Spinal cord (tissue), 10 donors: ENCODE data around the gene LHFPL3. TPM values are rescaled to one million over a fixed set of nuclear protein-coding genes. Genes with fewer than 3 reads are reported as not detected.
"Not testable (repeated sequence)": the region's sequence is repeated elsewhere in the genome, so short reads cannot be mapped to it uniquely, and the experiment has no call there.

Source experiments
- DNase-seq, 6 donors: peaks; one replicate each; pipeline versions ENCODE4 v3.0.0 to v3.0.0-alpha.2; 2013 to 2015; ENCODE audit warnings: low spot score in 6 of 6, low read depth in 4 of 6
- H3K27ac ChIP-seq: one replicate; pipeline ENCODE4 v1.5.1; 2013; ENCODE audit warnings: low read depth, low read length, control low read depth
- H3K27me3 ChIP-seq: one replicate; pipeline ENCODE4 v1.6.1; 2013; ENCODE audit warnings: low read length; ENCODE audit not compliant: control insufficient read depth, insufficient read depth
- H3K36me3 ChIP-seq: one replicate; pipeline ENCODE4 v1.6.1; 2013; ENCODE audit warnings: low read length; ENCODE audit not compliant: control insufficient read depth, insufficient read depth
- H3K4me1 ChIP-seq: one replicate; pipeline ENCODE4 v1.6.1; 2013; ENCODE audit warnings: low read length; ENCODE audit not compliant: control insufficient read depth, insufficient read depth
- H3K4me3 ChIP-seq: one replicate; pipeline ENCODE4 v1.5.1; 2013; ENCODE audit warnings: low read depth, low read length, control low read depth
- H3K9me3 ChIP-seq: one replicate; pipeline ENCODE4 v1.6.1; 2013; ENCODE audit warnings: low read length; ENCODE audit not compliant: control insufficient read depth, insufficient read depth
- WGBS: methylation state at CpG from one replicate; pipeline ENCODE4 v1.1.5; 2013; ENCODE audit warnings: missing lambda C conversion rate; ENCODE audit not compliant: insufficient coverage; 5-methylcytosine and 5-hydroxymethylcytosine counted together
- polyA plus RNA-seq, 2 donors: library from polyadenylated mRNA; unstranded; fragments of 120-200 nt; gene quantifications; one replicate each; pipeline ENCODE4 v1.2.1, GENCODE V29; 2013; ENCODE audit not compliant: insufficient read length in 2 of 2
- total RNA-seq, 2 donors: library from RNA; depleted of rRNA in 1 of 2; stranded (reverse); fragments of 120-200 nt in 1 of 2; fragments of >200 nt in 1 of 2; gene quantifications; one replicate each; pipeline versions ENCODE4 v1.2.3 to v1.2.4, GENCODE V29; 2013 to 2014
- donor health status: healthy.

Gene LHFPL3
- total and polyA plus RNA-seq, 4 donors: 18.8 to 78.7 (median 62.9) TPM

- H3K4me1 ChIP-seq: no peaks in the 10 kb centered on the region
- no peaks in the 10 kb centered on the region for H3K27me3 ChIP-seq
- no peaks in the 10 kb centered on the region for H3K9me3 ChIP-seq
- WGBS: 80% methylated on average over 2 of the region's 2 CpGs
- H3K36me3 ChIP-seq: no peaks in the 10 kb centered on the region
- no peak overlapping the region for H3K27ac ChIP-seq
- DNase-seq: no peak
- no peak overlapping the region for H3K4me3 ChIP-seq
These were observed 580.7 kb downstream of the LHFPL3 start for GRCh38 chr7:104909096-104909495.

- Histone ChIP-seq H3K4me3 (no peak overlapping the region), H3K36me3 (no peaks in the 10 kb centered on the region), H3K9me3 (no peaks in the 10 kb centered on the region), H3K27me3 (no peaks in the 10 kb centered on the region), H3K27ac (no peak overlapping the region), H3K4me1 (peaks cover 4% of the 10 kb centered on the region)
- DNase-seq: no peak
- 67% methylated on average over 2 of the region's 2 CpGs for WGBS
These were observed 586.0 kb downstream of the LHFPL3 start for GRCh38 chr7:104914421-104914820.

GRCh38 chr7:104921596-104921995, 593.2 kb downstream of the LHFPL3 start:
- H3K4me1 ChIP-seq: no peaks in the 10 kb centered on the region
- H3K9me3 ChIP-seq: no peaks in the 10 kb centered on the region
- WGBS: 100% methylated on average over 2 of the region's 2 CpGs
- H3K4me3 ChIP-seq: no peak overlapping the region
- H3K27me3 ChIP-seq: no peaks in the 10 kb centered on the region
- H3K36me3 ChIP-seq: no peaks in the 10 kb centered on the region
- no peak overlapping the region for H3K27ac ChIP-seq
- no peak for DNase-seq

- Histone ChIP-seq H3K4me3 (no peak overlapping the region), H3K4me1 (no peaks in the 10 kb centered on the region), H3K36me3 (no peaks in the 10 kb centered on the region), H3K27ac (no peak overlapping the region), H3K9me3 (no peaks in the 10 kb centered on the region), H3K27me3 (no peaks in the 10 kb centered on the region)
- DNase-seq: no peak
- 74% methylated on average over 2 of the region's 5 CpGs for WGBS
These were observed 594.0 kb downstream of the LHFPL3 start for GRCh38 chr7:104922182-104923009.

GRCh38 chr7:104923010-104923421, 594.6 kb downstream of the LHFPL3 start:
- no peak overlapping the region for H3K4me3 ChIP-seq
- no peaks in the 10 kb centered on the region for H3K36me3 ChIP-seq
- peak in 2 of 6 donors; percentile 57 to 76 for DNase-seq
- 33% methylated on average over 2 of the region's 4 CpGs for WGBS
- no peaks in the 10 kb centered on the region for H3K9me3 ChIP-seq
- no peaks in the 10 kb centered on the region for H3K27me3 ChIP-seq
- no peak overlapping the region for H3K27ac ChIP-seq
- H3K4me1 ChIP-seq: no peaks in the 10 kb centered on the region

- H3K36me3 ChIP-seq, H3K9me3 ChIP-seq, H3K4me3 ChIP-seq, H3K4me1 ChIP-seq, H3K27me3 ChIP-seq, H3K27ac ChIP-seq, DNase-seq: not testable (repeated sequence)
- WGBS: 83% methylated on average over 1 of the region's 5 CpGs
These were observed 597.8 kb downstream of the LHFPL3 start for GRCh38 chr7:104926189-104926588.

- Histone ChIP-seq H3K27ac (no peak overlapping the region), H3K4me3 (no peak overlapping the region), H3K36me3 (no peaks in the 10 kb centered on the region), H3K27me3 (no peaks in the 10 kb centered on the region), H3K4me1 (peaks cover 7% of the 10 kb centered on the region), H3K9me3 (no peaks in the 10 kb centered on the region)
- DNase-seq: no peak
- 25% methylated on average over 1 of the region's 5 CpGs for WGBS
These were observed 598.2 kb downstream of the LHFPL3 start for GRCh38 chr7:104926601-104927041.

- no peaks in the 10 kb centered on the region for H3K27me3 ChIP-seq
- H3K9me3 ChIP-seq: no peaks in the 10 kb centered on the region
- H3K36me3 ChIP-seq: no peaks in the 10 kb centered on the region
- no peak overlapping the region for H3K27ac ChIP-seq
- no peak overlapping the region for H3K4me3 ChIP-seq
- 52% methylated on average over 5 of the region's 7 CpGs for WGBS
- peaks cover 7% of the 10 kb centered on the region for H3K4me1 ChIP-seq
- no peak for DNase-seq
These were observed 598.7 kb downstream of the LHFPL3 start for GRCh38 chr7:104927055-104927454.

- no peak for DNase-seq
- H3K36me3 ChIP-seq: no peaks in the 10 kb centered on the region
- H3K4me3 ChIP-seq: no peak overlapping the region
- WGBS: no CpG with 5 or more reads among the region's 6 CpGs
- no peak overlapping the region for H3K27ac ChIP-seq
- no peaks in the 10 kb centered on the region for H3K27me3 ChIP-seq
- no peaks in the 10 kb centered on the region for H3K9me3 ChIP-seq
- peaks cover 7% of the 10 kb centered on the region for H3K4me1 ChIP-seq
These were observed 600.5 kb downstream of the LHFPL3 start for GRCh38 chr7:104928721-104929400.

GRCh38 chr7:104929921-104930320, 601.5 kb downstream of the LHFPL3 start:
- Histone ChIP-seq H3K27ac (no peak overlapping the region), H3K9me3 (no peaks in the 10 kb centered on the region), H3K27me3 (no peaks in the 10 kb centered on the region), H3K4me3 (no peak overlapping the region), H3K36me3 (no peaks in the 10 kb centered on the region), H3K4me1 (peaks cover 7% of the 10 kb centered on the region)
- 89% methylated on average over 1 of the region's 1 CpG for WGBS
- DNase-seq: no peak
